ENCODE results near the gene CCDC186. TPM values are rescaled to one million over a fixed set of nuclear protein-coding genes. Genes with fewer than 3 reads are reported as not detected.

Gene CCDC186
- total RNA-seq, 2 donors from 2014 or later = 15.2 to 21.5 TPM

DNA sequence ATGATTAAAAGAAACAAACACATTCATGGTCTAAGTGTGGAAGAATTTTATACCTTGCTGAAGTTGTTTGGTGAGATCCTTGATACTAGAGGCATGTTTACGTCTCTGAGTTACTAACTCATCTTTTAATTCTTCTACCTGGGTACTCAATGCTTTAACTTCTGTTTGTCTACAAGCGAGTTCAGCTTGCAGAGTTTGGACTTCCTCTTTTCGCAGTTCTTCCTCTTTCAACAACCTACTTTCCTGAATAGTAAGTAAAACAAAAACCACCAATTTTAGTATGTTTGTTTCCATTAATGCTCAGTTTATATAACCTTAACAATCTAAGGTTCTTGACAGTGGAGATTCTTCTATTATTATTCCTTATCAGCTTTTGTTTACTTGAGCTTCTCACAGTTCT, 42.9 kb downstream of the CCDC186 start:
- Histone ChIP-seq H3K4me3 (no peak overlapping the region), H3K27ac (no peak overlapping the region), H3K36me3 (peaks cover 38% of the 10 kb centered on the region), H3K27me3 (replicated peaks; ENCODE audit: insufficient read depth) (no peaks in the 10 kb centered on the region), H3K9me3 (no peaks in the 10 kb centered on the region), H3K4me1 (ENCODE audit: control insufficient read depth in 1 of 2, low read depth in 2 of 2) (no peaks in the 10 kb centered on the region)
- no peak for ATAC-seq (ENCODE audit: insufficient number of reproducible peaks, low FRiP score, low read depth)
- TF ChIP-seq, protein P1, sequence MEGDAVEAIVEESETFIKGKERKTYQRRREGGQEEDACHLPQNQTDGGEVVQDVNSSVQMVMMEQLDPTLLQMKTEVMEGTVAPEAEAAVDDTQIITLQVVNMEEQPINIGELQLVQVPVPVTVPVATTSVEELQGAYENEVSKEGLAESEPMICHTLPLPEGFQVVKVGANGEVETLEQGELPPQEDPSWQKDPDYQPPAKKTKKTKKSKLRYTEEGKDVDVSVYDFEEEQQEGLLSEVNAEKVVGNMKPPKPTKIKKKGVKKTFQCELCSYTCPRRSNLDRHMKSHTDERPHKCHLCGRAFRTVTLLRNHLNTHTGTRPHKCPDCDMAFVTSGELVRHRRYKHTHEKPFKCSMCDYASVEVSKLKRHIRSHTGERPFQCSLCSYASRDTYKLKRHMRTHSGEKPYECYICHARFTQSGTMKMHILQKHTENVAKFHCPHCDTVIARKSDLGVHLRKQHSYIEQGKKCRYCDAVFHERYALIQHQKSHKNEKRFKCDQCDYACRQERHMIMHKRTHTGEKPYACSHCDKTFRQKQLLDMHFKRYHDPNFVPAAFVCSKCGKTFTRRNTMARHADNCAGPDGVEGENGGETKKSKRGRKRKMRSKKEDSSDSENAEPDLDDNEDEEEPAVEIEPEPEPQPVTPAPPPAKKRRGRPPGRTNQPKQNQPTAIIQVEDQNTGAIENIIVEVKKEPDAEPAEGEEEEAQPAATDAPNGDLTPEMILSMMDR (IDR thresholded peaks at IDR 0.05) = no peak
- no peak for DNase-seq (ENCODE audit: low spot score)

DNA sequence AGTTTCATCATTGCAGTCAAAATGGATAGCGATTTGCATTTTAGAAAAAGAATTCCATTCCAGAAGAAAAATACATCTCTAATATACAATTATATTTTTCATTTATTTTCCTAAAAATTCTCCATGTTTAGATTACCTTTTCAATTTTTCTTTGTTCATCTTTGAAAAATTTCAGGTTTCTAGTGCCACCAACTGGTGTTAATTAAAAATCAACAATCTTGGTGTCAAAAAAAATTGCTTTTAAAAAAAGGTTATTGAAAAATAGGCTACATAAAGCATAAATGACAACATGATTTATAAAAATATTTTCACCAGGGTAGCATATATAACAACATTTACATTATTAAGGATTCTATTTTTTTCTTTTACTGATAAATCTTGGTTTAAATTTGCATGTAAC, 53.0 kb downstream of the CCDC186 start:
- Histone ChIP-seq H3K4me3 (no peak overlapping the region), H3K27ac (no peak overlapping the region), H3K4me1 (ENCODE audit: control insufficient read depth in 1 of 2, low read depth in 2 of 2) (no peaks in the 10 kb centered on the region), H3K36me3 (peaks cover 11% of the 10 kb centered on the region), H3K27me3 (replicated peaks; ENCODE audit: insufficient read depth) (no peaks in the 10 kb centered on the region), H3K9me3 (no peaks in the 10 kb centered on the region)
- TF ChIP-seq, protein P1 (IDR thresholded peaks at IDR 0.05) = no peak
- no peak for ATAC-seq (ENCODE audit: insufficient number of reproducible peaks, low FRiP score, low read depth)
- no peak for DNase-seq (ENCODE audit: low spot score)

DNA sequence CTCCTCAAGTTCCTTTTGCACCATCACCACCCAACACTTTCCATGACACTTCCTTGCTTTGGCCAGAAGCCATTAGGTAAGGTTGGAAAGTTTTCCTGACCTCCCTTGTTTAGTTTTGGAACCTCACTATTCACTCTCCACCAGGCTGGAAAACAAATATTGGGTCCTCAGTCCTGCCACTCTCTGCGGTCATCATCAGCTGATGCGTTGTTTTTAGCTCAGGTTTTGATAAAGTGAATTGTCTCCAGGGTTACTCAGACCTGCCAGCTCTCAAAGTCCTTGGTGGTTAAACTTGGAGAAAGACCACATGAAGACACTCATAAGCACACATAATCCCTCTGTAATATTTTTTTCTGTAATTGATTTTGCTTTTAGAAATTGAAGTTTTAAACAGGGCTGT, 55.5 kb downstream of the CCDC186 start:
- ATAC-seq (ENCODE audit: insufficient number of reproducible peaks, low FRiP score, low read depth) (no peak), DNase-seq (ENCODE audit: low spot score) (no peak)
- Histone ChIP-seq H3K4me1 (ENCODE audit: control insufficient read depth in 1 of 2, low read depth in 2 of 2) (no peaks in the 10 kb centered on the region), H3K36me3 (no peaks in the 10 kb centered on the region), H3K4me3 (no peak overlapping the region), H3K9me3 (no peaks in the 10 kb centered on the region), H3K27me3 (replicated peaks; ENCODE audit: insufficient read depth) (no peaks in the 10 kb centered on the region), H3K27ac (no peak overlapping the region)
- TF ChIP-seq, protein P1 (IDR thresholded peaks at IDR 0.05) = no peak

DNA sequence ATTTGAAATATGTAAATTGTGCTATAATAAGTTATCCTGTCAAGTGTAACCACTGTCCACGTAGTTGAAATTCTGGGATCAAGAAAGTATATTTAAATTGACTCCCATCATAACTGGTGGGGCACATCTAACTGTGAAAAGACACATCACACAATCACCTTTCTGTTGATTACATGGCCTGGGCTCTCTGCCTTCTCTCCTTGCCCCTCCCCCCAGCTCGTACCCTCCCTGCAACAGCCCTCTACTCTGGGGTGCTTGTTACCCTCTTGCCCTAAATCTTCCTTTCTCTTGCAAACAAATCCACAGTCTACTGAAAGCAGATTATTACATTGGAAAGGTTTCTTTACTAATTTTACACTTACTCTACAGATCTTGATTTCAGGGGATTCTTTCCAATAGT, 56.3 kb downstream of the CCDC186 start:
- TF ChIP-seq, protein P1 (IDR thresholded peaks at IDR 0.05) = no peak
- H3K27me3 ChIP-seq (replicated peaks; ENCODE audit: insufficient read depth) = no peaks in the 10 kb centered on the region
- H3K9me3 ChIP-seq = no peaks in the 10 kb centered on the region
- no peak for ATAC-seq (ENCODE audit: insufficient number of reproducible peaks, low FRiP score, low read depth)
- H3K27ac ChIP-seq = no peak overlapping the region
- no peak for DNase-seq (ENCODE audit: low spot score)
- H3K36me3 ChIP-seq = no peaks in the 10 kb centered on the region
- no peaks in the 10 kb centered on the region for H3K4me1 ChIP-seq (ENCODE audit: control insufficient read depth in 1 of 2, low read depth in 2 of 2)
- no peak overlapping the region for H3K4me3 ChIP-seq

DNA sequence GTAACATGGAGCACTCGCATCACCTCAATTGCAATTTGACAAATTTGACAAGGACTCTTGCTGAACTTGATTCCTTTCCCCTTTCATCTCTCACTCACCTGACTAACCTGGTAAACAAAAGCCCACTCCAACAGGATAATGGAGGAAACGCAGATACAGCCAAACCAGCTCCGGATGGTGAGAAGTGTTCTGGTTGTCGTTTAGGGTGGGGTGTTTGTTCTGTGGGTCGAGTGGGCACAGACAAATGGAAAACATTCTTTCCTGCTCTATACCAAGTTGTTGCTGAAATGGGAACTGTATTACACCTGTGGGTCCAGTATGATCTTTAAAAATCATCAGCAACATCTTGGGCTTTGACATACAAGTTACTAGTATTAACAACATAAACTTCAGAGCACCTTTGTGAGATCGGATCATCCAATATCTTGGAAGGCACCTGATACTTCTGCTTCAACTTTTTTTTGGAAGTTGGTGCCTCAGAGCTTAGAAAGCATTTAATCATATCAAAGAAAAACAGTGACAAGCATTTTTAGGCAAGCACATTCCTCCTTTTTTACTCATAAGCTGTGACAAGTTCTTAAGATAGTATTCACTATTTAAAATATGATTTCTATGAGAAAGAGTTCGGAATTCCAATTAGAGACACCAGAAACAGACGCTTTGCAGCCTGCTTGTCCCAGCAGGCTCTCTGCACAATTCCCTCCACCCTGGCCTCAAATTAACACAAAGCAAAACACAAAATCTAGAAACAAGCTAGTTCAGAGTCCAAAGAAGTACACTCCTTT, 58.1 kb downstream of the CCDC186 start:
- no peaks in the 10 kb centered on the region for H3K27me3 ChIP-seq (replicated peaks; ENCODE audit: insufficient read depth)
- TF ChIP-seq, protein P1 (IDR thresholded peaks at IDR 0.05) = no peak
- H3K27ac ChIP-seq = no peak overlapping the region

More for the DNA sequence above, 58.1 kb downstream of the CCDC186 start:
- Histone ChIP-seq H3K36me3 (no peaks in the 10 kb centered on the region), H3K4me1 (ENCODE audit: control insufficient read depth in 1 of 2, low read depth in 2 of 2) (no peaks in the 10 kb centered on the region), H3K4me3 (no peak overlapping the region), H3K9me3 (no peaks in the 10 kb centered on the region)
- ATAC-seq (ENCODE audit: insufficient number of reproducible peaks, low FRiP score, low read depth) (no peak), DNase-seq (ENCODE audit: low spot score) (no peak)

All from thoracic aorta (tissue), 2 donors.